ENCODE results near the gene RNF157.

The RNF157 gene

GRCh38 chr17:76193591-76193990 is 46.7 kb downstream of the RNF157 start:
- Histone ChIP-seq H3K4me1 (ENCODE audit: control insufficient read depth, low read length) (peaks cover 17% of the 10 kb centered on the region), H3K27ac (ENCODE audit: low read depth, low read length) (no peak overlapping the region)
- TF ChIP-seq, protein P1, sequence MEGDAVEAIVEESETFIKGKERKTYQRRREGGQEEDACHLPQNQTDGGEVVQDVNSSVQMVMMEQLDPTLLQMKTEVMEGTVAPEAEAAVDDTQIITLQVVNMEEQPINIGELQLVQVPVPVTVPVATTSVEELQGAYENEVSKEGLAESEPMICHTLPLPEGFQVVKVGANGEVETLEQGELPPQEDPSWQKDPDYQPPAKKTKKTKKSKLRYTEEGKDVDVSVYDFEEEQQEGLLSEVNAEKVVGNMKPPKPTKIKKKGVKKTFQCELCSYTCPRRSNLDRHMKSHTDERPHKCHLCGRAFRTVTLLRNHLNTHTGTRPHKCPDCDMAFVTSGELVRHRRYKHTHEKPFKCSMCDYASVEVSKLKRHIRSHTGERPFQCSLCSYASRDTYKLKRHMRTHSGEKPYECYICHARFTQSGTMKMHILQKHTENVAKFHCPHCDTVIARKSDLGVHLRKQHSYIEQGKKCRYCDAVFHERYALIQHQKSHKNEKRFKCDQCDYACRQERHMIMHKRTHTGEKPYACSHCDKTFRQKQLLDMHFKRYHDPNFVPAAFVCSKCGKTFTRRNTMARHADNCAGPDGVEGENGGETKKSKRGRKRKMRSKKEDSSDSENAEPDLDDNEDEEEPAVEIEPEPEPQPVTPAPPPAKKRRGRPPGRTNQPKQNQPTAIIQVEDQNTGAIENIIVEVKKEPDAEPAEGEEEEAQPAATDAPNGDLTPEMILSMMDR (IDR thresholded peaks at IDR 0.05; ENCODE audit: low read depth, low read length, poor library complexity, severe bottlenecking), result no peak
- TF ChIP-seq EZH2phosphoT487 (IDR thresholded peaks at IDR 0.05; ENCODE audit: borderline replicate concordance, low read length), result no peak

GRCh38 chr17:76191896-76192295 is 48.4 kb downstream of the RNF157 start:
- Histone ChIP-seq H3K4me3 (ENCODE audit: low read length) (no peak overlapping the region), H3K36me3 (ENCODE audit: control insufficient read depth, low read length) (no peaks in the 10 kb centered on the region), H3K4me1 (ENCODE audit: control insufficient read depth, low read length) (peaks cover 23% of the 10 kb centered on the region), H3K9me3 (ENCODE audit: control insufficient read depth, insufficient read depth, low read length) (no peaks in the 10 kb centered on the region), H3K79me2 (ENCODE audit: control insufficient read depth, low read length) (no peaks in the 10 kb centered on the region), H3K27ac (ENCODE audit: low read depth, low read length) (no peak overlapping the region), H3K4me2 (ENCODE audit: low read length) (peak overlapping the region; percentile 17), H3K9me2 (replicated peaks; ENCODE audit: control insufficient read depth, low read length) (no peaks in the 10 kb centered on the region), H3F3A (ENCODE audit: control insufficient read depth, insufficient read depth) (peaks cover 10% of the 10 kb centered on the region), H4K20me1 (ENCODE audit: control insufficient read depth, insufficient read depth, low read depth, low read length) (no peaks in the 10 kb centered on the region), H3K27me3 (ENCODE audit: control insufficient read depth, low read length) (peaks cover 60% of the 10 kb centered on the region)
- TF ChIP-seq, protein P1 (IDR thresholded peaks at IDR 0.05; ENCODE audit: low read depth, low read length, poor library complexity, severe bottlenecking), result no peak
- TF ChIP-seq EZH2phosphoT487 (IDR thresholded peaks at IDR 0.05; ENCODE audit: borderline replicate concordance, low read length), result no peak

More at GRCh38 chr17:76193591-76193990, 46.7 kb downstream of the RNF157 start:
- peaks cover 4% of the 10 kb centered on the region; the same call in 1 of the 2 replicates for H3F3A ChIP-seq (ENCODE audit: control insufficient read depth, insufficient read depth)
- H4K20me1 ChIP-seq (ENCODE audit: control insufficient read depth, insufficient read depth, low read depth, low read length), result no peaks in the 10 kb centered on the region
- H3K79me2 ChIP-seq (ENCODE audit: control insufficient read depth, low read length), result no peaks in the 10 kb centered on the region
- H3K4me2 ChIP-seq (ENCODE audit: low read length), result no peak overlapping the region
- peaks cover 58% of the 10 kb centered on the region for H3K27me3 ChIP-seq (ENCODE audit: control insufficient read depth, low read length)
- H3K36me3 ChIP-seq (ENCODE audit: control insufficient read depth, low read length), result no peaks in the 10 kb centered on the region
- H3K9me2 ChIP-seq (replicated peaks; ENCODE audit: control insufficient read depth, low read length), result no peaks in the 10 kb centered on the region
- H3K4me3 ChIP-seq (ENCODE audit: low read length), result no peak overlapping the region
- no peaks in the 10 kb centered on the region for H3K9me3 ChIP-seq (ENCODE audit: control insufficient read depth, insufficient read depth, low read length)

- no peak overlapping the region for H3K27ac ChIP-seq (ENCODE audit: low read depth, low read length)
- H3K27me3 ChIP-seq (ENCODE audit: control insufficient read depth, low read length), result peaks cover 42% of the 10 kb centered on the region
- H3K36me3 ChIP-seq (ENCODE audit: control insufficient read depth, low read length), result no peaks in the 10 kb centered on the region
- no peaks in the 10 kb centered on the region for H4K20me1 ChIP-seq (ENCODE audit: control insufficient read depth, insufficient read depth, low read depth, low read length)
- no peaks in the 10 kb centered on the region for H3K9me2 ChIP-seq (replicated peaks; ENCODE audit: control insufficient read depth, low read length)
- H3K79me2 ChIP-seq (ENCODE audit: control insufficient read depth, low read length), result no peaks in the 10 kb centered on the region
- no peaks in the 10 kb centered on the region for H3K9me3 ChIP-seq (ENCODE audit: control insufficient read depth, insufficient read depth, low read length)
- H3K4me1 ChIP-seq (ENCODE audit: control insufficient read depth, low read length), result peaks cover 29% of the 10 kb centered on the region
- TF ChIP-seq, protein P1 (IDR thresholded peaks at IDR 0.05; ENCODE audit: low read depth, low read length, poor library complexity, severe bottlenecking), result no peak
- TF ChIP-seq EZH2phosphoT487 (IDR thresholded peaks at IDR 0.05; ENCODE audit: borderline replicate concordance, low read length), result no peak
- no peak overlapping the region for H3K4me3 ChIP-seq (ENCODE audit: low read length)
- H3K4me2 ChIP-seq (ENCODE audit: low read length), result no peak overlapping the region
- H3F3A ChIP-seq (ENCODE audit: control insufficient read depth, insufficient read depth), result peaks cover 10% of the 10 kb centered on the region
Measured at GRCh38 chr17:76189741-76190140, 50.6 kb downstream of the RNF157 start.

All from DOHH2 (cell line).